UCSD-AML1 (cell line): ENCODE measurements around the gene RCE1.

Experiments used
- DNase-seq: peaks from one replicate; lab custom pipeline; 2025; ENCODE audit not compliant: unreplicated experiment; lab: John Stamatoyannopoulos, UW

The RCE1 gene

DNA sequence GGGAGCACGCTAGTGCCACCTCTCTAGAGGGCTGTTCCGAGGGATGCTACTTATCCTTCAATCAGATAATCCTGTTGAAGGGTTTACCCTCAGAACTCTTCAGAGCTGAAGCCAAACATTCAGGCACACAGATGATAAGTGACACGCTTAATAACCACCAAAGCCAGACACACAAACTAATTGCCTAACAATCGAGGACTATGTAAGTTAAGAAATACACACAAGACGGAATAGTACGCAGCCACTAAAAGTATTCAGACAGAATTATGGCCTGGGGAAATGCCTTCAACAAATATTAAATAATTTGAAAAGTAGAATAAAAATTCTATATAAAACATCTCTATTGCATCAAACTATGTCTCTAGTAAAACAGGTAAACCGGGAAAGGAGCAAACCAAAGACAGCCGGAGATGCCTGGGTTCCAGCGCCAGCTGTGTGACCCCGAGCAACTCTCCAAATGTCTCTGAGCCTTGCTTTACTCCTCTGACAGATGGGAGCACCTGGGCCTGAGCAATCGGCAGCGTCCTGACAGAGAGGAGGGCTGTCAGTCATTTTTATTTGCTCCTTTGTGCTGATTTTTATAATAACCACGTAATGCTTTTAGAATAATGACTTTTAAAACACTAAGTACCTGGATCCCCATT is 25.0 kb downstream of the RCE1 start:
- no peak for DNase-seq

- DNase-seq: peak; percentile 66
These were observed 25.7 kb downstream of the RCE1 start for GRCh38 chr11:66868726-66869566.

DNA sequence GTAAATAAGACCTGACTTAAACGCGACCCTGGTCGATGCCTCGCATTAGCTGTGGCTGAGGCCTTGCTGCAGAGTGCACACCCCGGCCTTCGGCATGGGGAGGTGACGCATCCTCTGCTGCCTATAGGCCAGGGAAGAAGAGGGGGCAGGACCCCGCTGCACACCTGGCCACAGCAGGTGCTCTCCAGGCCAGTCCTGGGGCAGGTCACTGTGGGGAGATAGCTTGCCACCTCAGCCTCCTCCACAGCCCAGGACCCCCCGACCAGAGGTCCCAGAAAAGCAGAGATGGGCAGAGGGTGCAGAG is 26.3 kb downstream of the RCE1 start:
- no peak for DNase-seq

DNA sequence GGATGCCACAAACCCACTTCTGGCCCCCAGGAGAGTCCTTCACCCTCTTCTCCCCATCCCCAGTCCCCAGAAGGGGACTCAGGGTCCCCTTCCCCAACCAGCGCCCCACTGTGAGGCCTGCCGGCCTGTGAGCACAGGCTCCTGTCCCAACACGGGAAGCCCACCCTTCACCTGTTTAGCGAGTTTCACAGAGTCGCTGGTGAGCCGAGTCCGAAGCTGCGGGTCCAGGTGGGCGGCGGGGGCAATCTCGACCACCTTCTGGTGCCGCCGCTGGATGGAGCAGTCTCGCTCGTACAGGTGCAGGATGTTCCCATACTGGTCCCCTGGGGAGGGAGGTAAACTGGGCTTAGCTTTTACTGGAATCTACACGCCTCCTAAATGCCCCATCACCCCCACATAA is 26.9 kb downstream of the RCE1 start:
- no peak for DNase-seq

DNA sequence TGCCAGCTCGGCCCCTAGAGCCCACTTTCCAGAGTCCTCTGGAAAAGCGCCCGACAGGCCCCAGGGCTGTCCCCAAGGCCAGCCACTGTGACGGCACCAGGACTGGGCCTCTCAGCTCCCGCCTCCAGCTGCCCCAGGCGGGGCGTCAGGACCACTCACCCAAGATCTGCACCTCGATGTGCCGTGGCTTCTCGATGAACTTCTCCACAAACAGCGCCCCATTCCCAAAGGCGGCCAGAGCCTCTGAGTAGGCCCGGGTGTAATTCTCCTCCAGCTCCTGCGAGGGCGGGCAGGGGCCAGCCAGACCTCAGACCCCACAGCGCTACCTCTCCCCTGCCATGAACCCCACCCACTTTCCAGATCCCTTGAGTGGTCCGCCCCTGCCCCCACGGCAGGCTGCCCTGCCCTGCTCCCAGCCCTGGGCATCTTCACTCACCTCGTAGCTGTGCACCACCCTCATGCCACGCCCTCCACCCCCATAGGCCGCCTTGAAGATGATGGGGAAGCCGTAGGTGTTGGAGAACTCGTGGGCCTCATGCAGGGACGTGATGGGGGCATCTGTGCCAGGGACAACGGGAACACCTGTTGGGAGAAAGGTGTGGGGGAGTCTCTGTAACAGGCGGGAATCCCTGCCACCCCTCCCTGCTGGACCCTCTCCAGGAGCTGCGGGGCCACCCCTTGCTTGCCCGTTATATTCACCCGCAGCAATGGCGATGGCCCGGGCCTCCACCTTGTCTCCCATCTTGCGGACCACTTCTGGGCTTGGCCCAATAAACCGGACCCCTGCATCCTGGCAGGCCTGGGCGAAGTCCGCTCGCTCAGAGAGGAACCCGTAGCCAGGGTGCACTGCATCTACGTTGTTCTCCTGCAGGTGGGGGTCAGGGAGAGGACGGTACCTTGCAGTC is 27.6 kb downstream of the RCE1 start:
- no peak for DNase-seq

GRCh38 chr11:66871521-66871901 is 28.3 kb downstream of the RCE1 start:
- no peak for DNase-seq

DNA sequence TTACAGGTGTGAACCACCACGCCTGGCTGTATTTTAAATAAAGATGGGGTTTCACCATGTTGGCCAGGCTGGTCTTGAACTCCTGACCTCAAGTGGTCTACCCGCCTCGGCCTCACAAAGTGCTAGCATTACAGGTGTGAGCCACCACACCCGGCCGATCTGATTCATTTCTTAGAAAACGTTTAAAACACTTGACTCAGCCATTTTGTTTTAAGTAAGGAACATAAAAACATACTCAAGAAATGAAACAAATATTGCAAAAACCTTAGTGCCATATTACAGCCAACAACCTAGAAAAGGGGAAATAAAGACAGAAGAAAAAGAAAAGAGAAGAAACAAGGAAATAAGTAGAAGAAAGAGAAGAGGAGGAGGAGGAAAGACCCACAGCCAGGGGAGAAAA is 31.0 kb downstream of the RCE1 start:
- no peak for DNase-seq

DNA sequence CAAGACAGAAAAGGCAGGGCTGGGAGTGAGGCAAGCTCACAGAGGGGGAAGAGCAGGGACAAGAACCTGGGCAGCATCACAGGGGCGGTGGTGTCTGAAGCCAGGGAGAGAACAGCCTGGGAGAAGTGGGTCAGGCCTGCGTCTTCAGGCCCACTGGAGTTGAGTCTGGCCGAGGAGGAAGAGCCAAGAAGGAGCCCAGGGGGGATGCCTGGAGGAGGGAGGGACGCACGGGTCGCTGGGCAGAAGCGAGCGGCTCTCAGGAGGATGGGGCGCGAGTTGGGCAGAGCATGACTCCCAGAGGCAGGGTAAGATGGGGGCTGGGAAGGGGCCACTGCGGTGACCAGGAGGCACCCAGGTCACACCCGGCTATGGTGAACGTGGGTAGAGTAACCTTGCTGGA is 32.1 kb downstream of the RCE1 start:
- no peak for DNase-seq

DNA sequence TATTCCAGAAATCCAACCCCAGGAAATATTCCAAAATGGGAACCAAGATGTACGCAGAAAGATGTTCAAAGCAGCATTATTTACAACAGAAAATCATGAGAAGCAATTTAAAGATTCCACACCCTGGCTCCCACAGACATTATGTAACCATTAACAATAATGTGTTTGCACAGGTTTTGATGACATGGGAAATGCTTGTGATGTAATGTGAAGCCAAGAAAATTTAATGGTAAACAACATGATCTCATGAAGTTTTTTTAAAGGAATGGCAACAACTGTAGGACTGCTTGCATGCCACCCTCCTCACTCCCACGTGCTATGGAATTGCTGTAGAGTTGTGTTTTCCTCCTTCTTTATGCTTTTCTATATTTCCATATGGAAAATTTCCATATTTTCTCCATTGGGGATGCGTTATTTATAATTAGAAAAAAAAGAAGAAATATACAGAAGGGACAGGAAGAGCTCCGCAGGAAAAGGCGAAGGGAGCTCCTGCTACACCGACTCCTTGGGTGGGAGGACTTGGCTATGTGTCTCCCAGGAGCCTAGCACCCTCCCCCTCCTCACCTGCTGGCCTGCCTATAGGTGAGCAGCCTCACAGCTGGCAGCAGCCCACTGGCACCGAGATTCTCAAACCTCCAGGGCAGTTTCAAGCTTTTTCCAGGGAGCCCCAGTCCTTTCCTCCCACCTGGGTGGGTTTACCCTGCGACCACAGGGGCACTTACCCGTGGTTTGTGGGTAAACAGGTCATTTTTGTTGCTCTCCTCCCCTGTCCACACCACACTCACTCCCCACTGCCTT is 34.5 kb downstream of the RCE1 start:
- no peak for DNase-seq

DNA sequence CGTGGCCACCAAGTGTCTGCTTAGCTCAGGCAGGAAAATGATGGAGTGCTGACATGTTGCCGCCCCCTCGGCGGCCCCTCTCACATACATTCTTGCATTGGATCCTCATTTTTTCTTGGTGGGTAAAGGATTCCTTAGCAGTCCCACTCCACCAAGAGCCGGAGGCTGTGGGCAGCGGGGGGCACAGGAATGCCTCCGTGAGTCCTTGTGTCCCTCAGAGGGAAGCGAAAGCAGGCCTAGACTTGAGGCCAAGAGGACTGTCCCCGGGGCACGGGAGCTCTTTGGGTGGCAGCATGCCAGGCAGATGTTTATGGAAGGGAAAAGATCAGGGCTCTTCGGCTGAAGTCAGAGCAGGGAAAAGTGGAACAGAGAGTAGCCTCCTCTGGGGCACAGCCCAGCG is 35.2 kb downstream of the RCE1 start:
- DNase-seq: no peak

DNA sequence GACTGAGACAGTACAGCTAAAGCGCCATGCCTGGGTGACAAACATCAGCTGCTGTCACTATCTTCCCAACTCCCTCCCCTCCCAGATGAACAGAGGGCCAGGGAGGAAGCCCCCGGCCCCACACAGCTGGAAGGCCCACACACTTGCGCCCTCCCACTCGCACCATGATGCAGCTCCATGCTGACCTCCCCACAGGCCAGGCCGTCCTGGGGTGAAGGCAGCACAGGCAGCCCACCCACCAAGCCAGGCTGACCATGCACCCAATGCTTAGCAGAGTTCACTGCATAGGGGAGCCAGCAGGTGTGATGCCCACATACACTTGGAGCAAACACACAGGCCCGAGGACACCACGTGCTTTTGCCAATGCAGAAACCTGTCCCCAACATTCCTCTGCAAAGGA is 35.8 kb downstream of the RCE1 start:
- no peak for DNase-seq

DNA sequence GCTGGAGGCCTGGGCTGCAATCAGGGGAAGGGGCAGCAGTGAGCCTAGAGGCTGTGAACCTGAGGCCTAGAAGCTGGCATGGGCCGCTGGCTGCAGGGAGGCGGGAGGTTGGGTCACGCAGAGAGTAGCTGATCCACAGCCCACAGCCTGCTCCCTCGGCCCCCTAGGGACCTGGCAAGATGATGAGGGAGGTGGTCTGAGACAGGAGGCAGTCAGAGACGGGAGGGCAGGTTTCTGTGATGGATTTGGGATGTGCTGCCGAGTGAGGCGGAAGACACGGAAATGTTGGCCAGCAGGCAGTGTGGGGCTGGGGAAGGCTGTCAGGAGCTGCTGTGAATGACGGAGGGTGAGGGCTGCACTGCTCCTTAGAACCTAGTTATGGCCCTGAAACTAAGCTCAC is 36.3 kb downstream of the RCE1 start:
- no peak for DNase-seq

DNA sequence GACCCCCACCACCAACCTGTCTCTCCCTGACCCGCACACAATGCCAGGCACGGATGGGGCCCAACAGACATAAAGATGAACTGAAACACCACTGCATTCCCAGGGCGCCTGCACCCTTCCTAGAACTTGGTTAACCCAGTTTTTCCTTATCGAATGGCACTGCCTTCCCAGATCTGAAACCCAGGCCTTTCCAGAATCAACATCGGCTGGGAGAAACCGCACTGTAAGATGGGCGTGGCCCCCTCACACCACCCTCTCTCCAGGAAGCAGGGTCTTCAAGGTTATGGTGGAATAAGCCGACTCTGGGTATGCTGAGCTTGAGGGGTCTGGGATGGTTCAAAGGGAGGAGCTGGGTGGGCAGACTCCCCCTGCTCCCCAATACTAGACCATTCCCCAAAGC is 36.8 kb downstream of the RCE1 start:
- no peak for DNase-seq

- DNase-seq: peak; percentile 56
These were observed 37.5 kb downstream of the RCE1 start for GRCh38 chr11:66880496-66881450.

DNA sequence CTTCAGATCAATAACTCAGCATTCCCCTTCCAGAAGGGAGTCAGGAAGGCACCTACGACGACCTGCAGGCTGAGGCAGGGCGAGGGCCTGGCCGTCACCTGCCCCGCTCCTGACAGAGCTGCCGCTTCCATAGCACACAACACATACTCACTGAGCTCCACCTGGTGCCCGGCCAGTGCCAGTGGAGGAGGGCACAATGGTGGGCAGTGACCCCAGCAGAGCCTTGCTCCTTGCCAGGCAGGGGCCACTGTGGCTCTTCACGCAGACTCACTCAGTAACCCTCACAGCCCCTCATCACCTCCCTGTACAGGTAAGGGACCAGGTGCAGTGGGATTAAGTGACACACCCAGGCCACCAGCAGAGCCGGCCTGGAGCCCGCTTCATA is 38.2 kb downstream of the RCE1 start:
- no peak for DNase-seq

GRCh38 chr11:66881927-66882452 is 38.7 kb downstream of the RCE1 start:
- DNase-seq: peak; percentile 20

GRCh38 chr11:66882561-66883015 is 39.3 kb downstream of the RCE1 start:
- no peak for DNase-seq

DNA sequence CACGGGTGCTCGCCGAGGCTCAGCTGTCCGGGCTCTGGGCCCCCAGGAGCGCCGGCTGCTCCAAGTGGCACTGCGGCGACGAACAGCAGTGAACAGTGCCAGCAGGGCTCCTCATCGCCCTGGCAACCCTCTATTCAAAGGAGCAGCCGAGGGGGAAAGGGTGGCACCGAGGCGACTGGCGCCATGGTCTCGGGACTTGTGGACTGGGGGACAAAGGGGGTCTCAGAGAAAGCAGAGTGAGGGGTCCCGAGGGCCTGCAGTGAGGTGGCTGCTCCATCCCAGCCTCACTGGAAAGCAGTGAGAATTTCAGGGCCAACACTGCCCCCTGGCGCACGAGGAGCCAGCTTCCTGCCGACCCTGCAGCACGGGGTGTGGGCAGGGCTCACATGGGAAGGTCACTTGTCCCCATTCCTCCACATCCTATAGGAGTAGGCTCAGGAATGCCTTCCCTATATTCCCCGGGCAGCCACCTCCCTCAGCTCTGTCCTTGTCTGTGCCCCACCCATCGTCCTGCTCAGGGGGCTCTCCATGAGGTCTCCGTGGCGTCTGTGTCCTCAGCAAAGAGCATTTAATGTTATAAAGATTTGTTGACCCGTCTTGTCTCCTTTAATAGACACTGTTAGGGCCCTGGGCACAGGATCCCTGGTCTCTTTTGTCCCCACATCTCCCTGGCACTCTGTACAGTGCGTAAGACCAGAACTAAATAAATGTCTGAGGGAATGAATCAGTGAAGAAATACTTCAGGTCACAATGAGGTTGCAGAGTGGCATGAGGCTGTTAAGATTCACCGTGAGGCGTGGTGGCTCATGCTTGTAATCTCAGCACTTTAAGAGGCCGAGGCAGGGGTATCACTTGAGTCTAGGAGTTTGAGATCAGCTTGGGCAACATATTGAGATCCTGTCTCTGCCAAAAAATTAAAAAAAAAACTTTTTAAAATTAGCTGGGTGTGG is 40.0 kb downstream of the RCE1 start:
- DNase-seq: peak; percentile 74

- DNase-seq: no peak
These were observed 41.2 kb downstream of the RCE1 start for GRCh38 chr11:66884443-66884842.
